Superior temporal gyrus (tissue), 1 donor: Measurements from ENCODE around the gene UQCR11.

Source experiments
- DNase-seq: peaks from one replicate; pipeline ENCODE4 v3.0.0-alpha.2; 2016; ENCODE audit errors: extremely low spot score

UQCR11 gene

GRCh38 chr19:1592024-1592754 is 13.1 kb downstream of the UQCR11 start:
- peak; percentile 88 for DNase-seq

GRCh38 chr19:1591421-1592023 is 13.7 kb downstream of the UQCR11 start:
- DNase-seq = no peak

- no peak for DNase-seq
Observed at GRCh38 chr19:1590641-1591397, 14.4 kb downstream of the UQCR11 start.

GRCh38 chr19:1587872-1588271 is 17.4 kb downstream of the UQCR11 start:
- DNase-seq = no peak

GRCh38 chr19:1585243-1585580 is 20.1 kb downstream of the UQCR11 start:
- no peak for DNase-seq

GRCh38 chr19:1584500-1585242 is 20.6 kb downstream of the UQCR11 start:
- DNase-seq = no peak

- no peak for DNase-seq
Observed at GRCh38 chr19:1582201-1582600, 23.1 kb downstream of the UQCR11 start.

- no peak for DNase-seq
Observed at GRCh38 chr19:1580957-1581356, 24.3 kb downstream of the UQCR11 start.

- DNase-seq = no peak
Observed at GRCh38 chr19:1580382-1580781, 24.9 kb downstream of the UQCR11 start.

GRCh38 chr19:1579222-1579621 is 26.0 kb downstream of the UQCR11 start:
- DNase-seq = no peak

GRCh38 chr19:1577929-1578618 is 27.2 kb downstream of the UQCR11 start:
- no peak for DNase-seq

- DNase-seq = no peak
Observed at GRCh38 chr19:1577090-1577928, 28.0 kb downstream of the UQCR11 start.

- no peak for DNase-seq
Observed at GRCh38 chr19:1576242-1577089, 28.8 kb downstream of the UQCR11 start.

GRCh38 chr19:1575323-1576241 is 29.7 kb downstream of the UQCR11 start:
- no peak for DNase-seq

GRCh38 chr19:1574354-1575136 is 30.7 kb downstream of the UQCR11 start:
- no peak for DNase-seq

GRCh38 chr19:1572795-1573194 is 32.5 kb downstream of the UQCR11 start:
- no peak for DNase-seq

- no peak for DNase-seq
Observed at GRCh38 chr19:1571358-1571757, 33.9 kb downstream of the UQCR11 start.

GRCh38 chr19:1570836-1571235 is 34.4 kb downstream of the UQCR11 start:
- DNase-seq = no peak
